Testis (tissue), 3 donors: ENCODE results near the gene SELENOS. TPM values are rescaled to one million over a fixed set of nuclear protein-coding genes. Genes with fewer than 3 reads are reported as not detected.
A peak's percentile ranks its signal among the peaks of the same experiment; 100 is the strongest.

Source experiments
- DNase-seq: peaks from one replicate; pipeline ENCODE4 v3.0.0-alpha.2; 2019
- H3K27ac ChIP-seq, 2 donors: fragments of 200-600 bp; sonication (generic); one replicate each; pipeline ENCODE4 v1.5.1; 2019
- H3K27me3 ChIP-seq: fragments of 200-600 bp; sonication (generic); one replicate; pipeline ENCODE4 v1.5.1; 2019
- H3K36me3 ChIP-seq: fragments of 200-600 bp; sonication (generic); one replicate; pipeline ENCODE4 v1.5.1; 2017; ENCODE audit warnings: low read depth; ENCODE audit errors: missing control alignments
- H3K4me1 ChIP-seq: fragments of 200-600 bp; sonication (generic); one replicate; pipeline ENCODE4 v1.5.1; 2019
- H3K4me3 ChIP-seq, 2 donors: fragments of 200-600 bp; sonication (generic); one replicate each; pipeline ENCODE4 v1.5.1; 2017 to 2019
- H3K9me3 ChIP-seq: fragments of 200-600 bp; sonication (generic); one replicate; pipeline ENCODE4 v1.5.1; 2017
- POLR2A ChIP-seq: fragments of 450-650 bp; IDR thresholded peaks from one replicate; pipeline ENCODE4 v1.6.1; 2017; ENCODE audit warnings: antibody characterized with exemption, mild to moderate bottlenecking, moderate library complexity
- WGBS, 2 donors: methylation state at CpG; one replicate each; pipeline ENCODE4 v1.1.5; 2018; 5-methylcytosine and 5-hydroxymethylcytosine counted together
- intact Hi-C: fragments of 100-400 bp; cut with DNase I; formaldehyde crosslinking; loops from one replicate; pipeline ENCODE4 v1.15.1; 2023; ENCODE audit warnings: low total_unique reads
- polyA plus RNA-seq: library from polyadenylated mRNA; stranded (reverse); fragments of 350-450 nt; fragmentation: Illumina TruSeq; extraction: RNeasy Lipid Tissue Mini Kit (QIAGEN cat#74804); gene quantifications from one replicate; pipeline ENCODE4 v1.2.3, GENCODE V29; 2014; ENCODE audit warnings: low read depth, low replicate concordance; ENCODE audit not compliant: insufficient read depth
- total RNA-seq, 2 donors: library from RNA; depleted of rRNA; stranded (reverse); fragments of >200 nt; gene quantifications; one replicate each; pipeline ENCODE4 v1.2.3, GENCODE V29; 2016
- TF ChIP-seq, protein P1 (sequence below), 3 experiments: fragments of 450-650 bp in 2 of 3; fragments of 200-600 bp in 1 of 3; sonication (generic) in 1 of 3; IDR thresholded peaks; one replicate each; pipeline ENCODE4 v1.5.1; 2016 to 2019; ENCODE audit warnings: antibody characterized with exemption in 3 of 3, mild to moderate bottlenecking in 2 of 3, moderate library complexity in 1 of 3

Gene SELENOS
- total and polyA plus RNA-seq, 3 donors from 2014 or later = 128 to 178 (median 134) TPM

DNA sequence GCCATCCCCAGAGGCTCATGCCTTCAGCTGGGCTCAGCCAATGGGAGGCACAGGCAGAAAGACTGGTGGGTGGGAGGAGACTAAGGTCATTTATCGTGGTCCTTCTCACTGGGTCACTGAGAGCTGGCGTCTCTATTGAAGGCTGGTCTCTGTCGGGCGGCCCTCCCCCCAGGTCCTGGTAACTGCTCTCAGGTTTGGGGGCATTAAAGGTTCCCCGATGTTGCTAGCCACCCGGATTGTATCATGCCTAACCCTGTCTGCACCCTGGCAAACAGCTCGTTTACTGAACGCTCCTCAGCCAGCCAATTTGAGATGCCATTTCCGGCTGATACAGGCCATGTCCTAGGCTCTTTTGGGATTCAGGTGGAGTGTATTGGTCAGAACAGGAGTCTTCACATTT, 10.5 kb downstream of the SELENOS start:
- Histone ChIP-seq H3K4me1 (no peaks in the 10 kb centered on the region), H3K4me3 (no peak overlapping the region), H3K36me3 (peaks cover 5% of the 10 kb centered on the region), H3K9me3 (no peaks in the 10 kb centered on the region), H3K27ac (peak overlapping the region in 1 of 2 donors; percentile 5), H3K27me3 (no peaks in the 10 kb centered on the region)
- 74 to 82% methylated on average over 9 of the region's 9 CpGs for WGBS, 2 donors
- TF ChIP-seq, protein P1, sequence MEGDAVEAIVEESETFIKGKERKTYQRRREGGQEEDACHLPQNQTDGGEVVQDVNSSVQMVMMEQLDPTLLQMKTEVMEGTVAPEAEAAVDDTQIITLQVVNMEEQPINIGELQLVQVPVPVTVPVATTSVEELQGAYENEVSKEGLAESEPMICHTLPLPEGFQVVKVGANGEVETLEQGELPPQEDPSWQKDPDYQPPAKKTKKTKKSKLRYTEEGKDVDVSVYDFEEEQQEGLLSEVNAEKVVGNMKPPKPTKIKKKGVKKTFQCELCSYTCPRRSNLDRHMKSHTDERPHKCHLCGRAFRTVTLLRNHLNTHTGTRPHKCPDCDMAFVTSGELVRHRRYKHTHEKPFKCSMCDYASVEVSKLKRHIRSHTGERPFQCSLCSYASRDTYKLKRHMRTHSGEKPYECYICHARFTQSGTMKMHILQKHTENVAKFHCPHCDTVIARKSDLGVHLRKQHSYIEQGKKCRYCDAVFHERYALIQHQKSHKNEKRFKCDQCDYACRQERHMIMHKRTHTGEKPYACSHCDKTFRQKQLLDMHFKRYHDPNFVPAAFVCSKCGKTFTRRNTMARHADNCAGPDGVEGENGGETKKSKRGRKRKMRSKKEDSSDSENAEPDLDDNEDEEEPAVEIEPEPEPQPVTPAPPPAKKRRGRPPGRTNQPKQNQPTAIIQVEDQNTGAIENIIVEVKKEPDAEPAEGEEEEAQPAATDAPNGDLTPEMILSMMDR (IDR thresholded peaks at IDR 0.05) = no peak
- no peak for TF ChIP-seq POLR2A
- intact Hi-C loops = no loop called here
- DNase-seq = no peak

DNA sequence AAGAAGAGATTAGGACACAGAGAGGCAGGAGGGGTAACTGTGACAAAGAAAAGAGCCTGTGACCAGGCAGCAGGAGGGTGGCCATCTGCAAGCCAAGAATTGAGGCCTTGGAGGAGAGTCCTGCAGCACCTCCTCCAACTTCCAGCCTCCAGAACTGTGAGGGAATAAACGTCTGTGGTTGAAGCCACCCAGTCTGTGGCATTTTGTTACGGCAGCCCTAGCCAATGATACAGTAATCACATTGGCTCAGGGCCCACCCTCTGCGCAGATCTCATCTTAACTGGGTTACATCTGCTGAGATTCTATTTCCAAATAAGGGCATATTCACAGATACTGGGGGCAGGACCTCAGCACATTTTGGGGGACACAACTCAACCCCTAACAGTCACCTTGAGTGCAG, 11.3 kb downstream of the SELENOS start:
- no peak for TF ChIP-seq POLR2A
- TF ChIP-seq, protein P1 (IDR thresholded peaks at IDR 0.05) = no peak
- Histone ChIP-seq H3K27ac (peak overlapping the region in 1 of 2 donors; percentile 31), H3K27me3 (no peaks in the 10 kb centered on the region), H3K36me3 (peaks cover 3% of the 10 kb centered on the region), H3K4me1 (no peaks in the 10 kb centered on the region), H3K4me3 (no peak overlapping the region), H3K9me3 (no peaks in the 10 kb centered on the region)
- WGBS, 2 donors = 20 to 54% methylated on average over 1 to 3 of the region's 3 CpGs
- intact Hi-C loops = no loop called here
- no peak for DNase-seq

DNA sequence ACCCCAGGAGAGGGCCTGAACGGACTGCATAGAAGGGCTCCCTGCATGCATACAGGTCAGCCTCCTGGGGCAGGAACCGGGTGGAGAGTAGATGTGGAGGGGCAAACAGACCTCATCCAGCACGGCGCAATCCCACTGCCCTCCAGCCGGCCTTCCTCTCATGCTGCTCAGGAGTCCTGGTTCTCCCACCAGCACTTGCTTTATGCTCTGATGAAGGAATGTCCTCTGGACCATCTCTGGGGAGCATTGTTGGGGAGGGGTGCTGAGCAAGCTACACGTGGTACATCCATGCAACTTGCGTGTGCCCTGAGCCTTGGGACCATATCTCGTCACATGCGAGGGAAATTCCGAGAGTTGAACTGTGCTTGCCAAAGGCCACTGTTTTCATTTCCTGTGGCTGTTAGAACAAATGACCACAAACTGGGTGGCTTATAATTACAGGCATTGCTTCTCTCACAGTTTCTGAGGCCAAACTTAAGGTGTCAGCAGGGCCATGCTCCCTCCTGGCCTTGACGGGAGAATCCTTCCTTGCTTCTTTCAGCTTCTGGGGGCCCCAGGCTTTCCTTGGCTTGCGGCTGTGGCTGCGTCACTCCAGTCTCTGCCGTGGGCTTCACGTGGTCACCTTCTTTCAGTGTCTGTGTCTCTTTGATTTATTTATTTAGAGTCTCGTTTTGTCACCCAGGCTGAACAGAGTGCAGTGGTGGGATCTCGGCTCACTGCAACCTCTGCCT, 12.2 kb downstream of the SELENOS start:
- H3K36me3 ChIP-seq = no peaks in the 10 kb centered on the region
- no peaks in the 10 kb centered on the region for H3K27me3 ChIP-seq
- peak overlapping the region in 1 of 2 donors; percentile 31 for H3K27ac ChIP-seq
- H3K4me3 ChIP-seq = no peak overlapping the region
- DNase-seq = no peak
- intact Hi-C loops = no loop called here
- no peaks in the 10 kb centered on the region for H3K4me1 ChIP-seq
- H3K9me3 ChIP-seq = no peaks in the 10 kb centered on the region
- TF ChIP-seq POLR2A = no peak
- TF ChIP-seq, protein P1 (IDR thresholded peaks at IDR 0.05) = no peak
- 57 to 75% methylated on average over 17 of the region's 17 CpGs for WGBS, 2 donors

DNA sequence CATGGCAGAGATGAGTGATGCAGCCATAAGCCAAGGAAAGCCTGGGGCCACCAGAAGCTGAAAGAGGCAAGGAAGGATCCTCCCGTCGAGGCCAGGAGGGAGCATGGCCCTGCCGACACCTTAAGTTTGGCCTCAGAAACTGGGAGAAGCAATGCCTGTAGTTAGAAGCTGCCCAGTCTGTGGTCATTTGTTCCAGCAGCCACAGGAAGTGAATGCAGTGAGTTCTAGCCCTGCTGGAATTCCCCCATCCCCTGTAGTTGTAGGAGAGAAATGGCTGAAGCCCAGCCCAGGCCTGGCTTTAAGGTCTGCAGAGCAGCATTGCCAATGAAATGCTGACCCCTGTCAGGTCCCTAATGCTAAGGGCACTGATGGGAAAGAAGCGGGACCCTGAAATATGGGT, 13.3 kb downstream of the SELENOS start:
- Histone ChIP-seq H3K27me3 (no peaks in the 10 kb centered on the region), H3K4me1 (no peaks in the 10 kb centered on the region), H3K36me3 (no peaks in the 10 kb centered on the region), H3K9me3 (no peaks in the 10 kb centered on the region), H3K27ac (no peak overlapping the region), H3K4me3 (no peak overlapping the region)
- DNase-seq = no peak
- TF ChIP-seq, protein P1 (IDR thresholded peaks at IDR 0.05) = no peak
- TF ChIP-seq POLR2A = no peak
- intact Hi-C loops = no loop called here
- 77 to 93% methylated on average over 4 of the region's 4 CpGs for WGBS, 2 donors

DNA sequence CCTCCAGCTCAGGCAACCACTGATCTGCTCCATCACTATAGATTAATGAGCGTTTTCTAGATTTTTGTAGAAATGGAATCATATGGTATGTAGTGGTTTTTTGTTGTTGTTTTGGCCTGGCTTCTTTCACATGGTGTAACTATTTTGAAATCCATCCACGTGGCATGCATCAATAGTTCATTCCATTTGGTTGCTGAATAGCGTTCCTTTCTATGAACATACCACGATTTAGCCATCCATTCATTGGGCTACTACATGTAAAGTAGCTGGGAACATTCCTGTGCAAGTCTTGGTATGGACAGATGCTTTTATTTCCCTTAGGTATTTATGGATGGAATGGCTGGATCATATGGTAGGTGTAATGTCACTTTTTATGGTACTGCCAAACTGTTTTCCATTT, 14.7 kb downstream of the SELENOS start:
- intact Hi-C loops = no loop called here
- no peak for DNase-seq
- Histone ChIP-seq H3K9me3 (no peaks in the 10 kb centered on the region), H3K27me3 (no peaks in the 10 kb centered on the region), H3K4me1 (peaks cover 6% of the 10 kb centered on the region), H3K4me3 (no peak overlapping the region), H3K27ac (no peak overlapping the region), H3K36me3 (no peaks in the 10 kb centered on the region)
- no peak for TF ChIP-seq POLR2A
- TF ChIP-seq, protein P1 (IDR thresholded peaks at IDR 0.05) = no peak
- 85 to 94% methylated on average over 4 of the region's 4 CpGs for WGBS, 2 donors
